Omental fat pad (tissue), 4 donors: ENCODE measurements around the gene THAP3. TPM values are rescaled to one million over a fixed set of nuclear protein-coding genes. Genes with fewer than 3 reads are reported as not detected.

Experiments
- ATAC-seq: fragments of 150-250 bp; one replicate; pipeline ENCODE4 v1.9.1; 2016; ENCODE audit warnings: mild to moderate bottlenecking, moderate library complexity; ENCODE audit not compliant: low FRiP score
- DNase-seq: peaks from one replicate; pipeline ENCODE4 v3.0.0-alpha.2; 2019; ENCODE audit warnings: low spot score
- total RNA-seq, 4 donors: library from RNA; depleted of rRNA; stranded (reverse); fragments of >200 nt; gene quantifications; one replicate each; pipeline ENCODE4 v1.1.0, GENCODE V29; 2016
- TF ChIP-seq, protein P1 (sequence below), 3 donors: fragments of 450-650 bp; IDR thresholded peaks; one replicate each; pipeline ENCODE4 v1.5.1; 2016 to 2017; ENCODE audit warnings: antibody characterized with exemption in 3 of 3, mild to moderate bottlenecking in 3 of 3, moderate library complexity in 2 of 3

THAP3 gene
- total RNA-seq, 4 donors from 2014 or later, result 11.6 to 35.0 (median 23.2) TPM

DNA sequence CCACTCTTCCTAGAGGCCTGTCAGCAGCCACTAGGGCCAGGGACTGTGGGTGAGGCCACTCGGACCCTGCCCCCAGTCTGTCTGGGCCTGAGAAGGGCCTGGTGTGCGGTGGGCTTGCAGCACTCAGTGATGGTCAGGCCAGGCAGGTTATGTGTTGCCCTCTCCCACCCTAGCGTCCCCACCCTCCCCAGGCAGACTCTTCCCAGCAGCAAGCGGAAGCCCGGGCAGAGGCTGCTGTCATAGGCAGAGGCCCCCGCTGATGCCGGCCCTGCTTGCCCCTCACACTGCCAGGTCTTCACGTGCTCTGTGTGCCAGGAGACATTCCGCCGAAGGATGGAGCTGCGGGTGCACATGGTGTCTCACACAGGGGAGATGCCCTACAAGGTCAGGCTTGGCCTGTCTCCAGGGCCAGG is 38.3 kb upstream of the THAP3 start:
- ATAC-seq (no peak), DNase-seq (no peak)
- TF ChIP-seq, protein P1, sequence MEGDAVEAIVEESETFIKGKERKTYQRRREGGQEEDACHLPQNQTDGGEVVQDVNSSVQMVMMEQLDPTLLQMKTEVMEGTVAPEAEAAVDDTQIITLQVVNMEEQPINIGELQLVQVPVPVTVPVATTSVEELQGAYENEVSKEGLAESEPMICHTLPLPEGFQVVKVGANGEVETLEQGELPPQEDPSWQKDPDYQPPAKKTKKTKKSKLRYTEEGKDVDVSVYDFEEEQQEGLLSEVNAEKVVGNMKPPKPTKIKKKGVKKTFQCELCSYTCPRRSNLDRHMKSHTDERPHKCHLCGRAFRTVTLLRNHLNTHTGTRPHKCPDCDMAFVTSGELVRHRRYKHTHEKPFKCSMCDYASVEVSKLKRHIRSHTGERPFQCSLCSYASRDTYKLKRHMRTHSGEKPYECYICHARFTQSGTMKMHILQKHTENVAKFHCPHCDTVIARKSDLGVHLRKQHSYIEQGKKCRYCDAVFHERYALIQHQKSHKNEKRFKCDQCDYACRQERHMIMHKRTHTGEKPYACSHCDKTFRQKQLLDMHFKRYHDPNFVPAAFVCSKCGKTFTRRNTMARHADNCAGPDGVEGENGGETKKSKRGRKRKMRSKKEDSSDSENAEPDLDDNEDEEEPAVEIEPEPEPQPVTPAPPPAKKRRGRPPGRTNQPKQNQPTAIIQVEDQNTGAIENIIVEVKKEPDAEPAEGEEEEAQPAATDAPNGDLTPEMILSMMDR (IDR thresholded peaks at IDR 0.05), result no peak

DNA sequence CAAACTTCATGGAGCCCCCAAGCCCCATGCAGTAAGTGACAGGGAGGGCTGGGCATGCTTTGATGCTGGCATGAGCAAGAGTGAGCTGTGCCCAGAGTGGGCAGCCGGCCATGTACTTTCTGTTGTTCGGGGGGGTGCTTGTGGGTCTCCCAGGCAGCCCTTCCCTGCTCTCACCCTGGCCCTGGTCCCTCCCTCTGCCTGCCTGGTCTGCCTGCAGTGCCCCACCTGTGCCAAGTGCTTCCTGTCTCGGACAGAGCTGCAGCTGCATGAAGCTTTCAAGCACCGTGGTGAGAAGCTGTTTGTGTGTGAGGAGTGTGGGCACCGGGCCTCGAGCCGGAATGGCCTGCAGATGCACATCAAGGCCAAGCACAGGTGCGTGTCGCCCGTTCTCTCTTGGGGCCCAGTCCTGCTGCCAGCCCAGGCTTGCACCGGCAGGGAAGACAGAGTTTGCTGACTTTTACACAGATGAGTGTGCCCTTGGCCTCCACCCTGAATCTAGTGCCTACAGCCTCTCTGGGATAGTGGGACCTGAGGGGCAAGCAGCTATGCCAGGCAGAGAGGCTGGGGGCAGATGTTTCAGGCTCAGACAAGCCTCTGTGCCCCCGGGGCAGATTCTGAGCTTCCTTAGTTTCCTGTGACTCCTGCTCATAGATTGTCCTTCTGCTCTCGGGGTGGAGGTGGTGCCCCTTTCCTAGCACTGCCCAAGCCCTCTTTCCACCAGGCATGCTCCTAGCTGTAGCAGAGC is 37.2 kb upstream of the THAP3 start:
- ATAC-seq, result no peak
- no peak for DNase-seq
- TF ChIP-seq, protein P1 (IDR thresholded peaks at IDR 0.05), result no peak

DNA sequence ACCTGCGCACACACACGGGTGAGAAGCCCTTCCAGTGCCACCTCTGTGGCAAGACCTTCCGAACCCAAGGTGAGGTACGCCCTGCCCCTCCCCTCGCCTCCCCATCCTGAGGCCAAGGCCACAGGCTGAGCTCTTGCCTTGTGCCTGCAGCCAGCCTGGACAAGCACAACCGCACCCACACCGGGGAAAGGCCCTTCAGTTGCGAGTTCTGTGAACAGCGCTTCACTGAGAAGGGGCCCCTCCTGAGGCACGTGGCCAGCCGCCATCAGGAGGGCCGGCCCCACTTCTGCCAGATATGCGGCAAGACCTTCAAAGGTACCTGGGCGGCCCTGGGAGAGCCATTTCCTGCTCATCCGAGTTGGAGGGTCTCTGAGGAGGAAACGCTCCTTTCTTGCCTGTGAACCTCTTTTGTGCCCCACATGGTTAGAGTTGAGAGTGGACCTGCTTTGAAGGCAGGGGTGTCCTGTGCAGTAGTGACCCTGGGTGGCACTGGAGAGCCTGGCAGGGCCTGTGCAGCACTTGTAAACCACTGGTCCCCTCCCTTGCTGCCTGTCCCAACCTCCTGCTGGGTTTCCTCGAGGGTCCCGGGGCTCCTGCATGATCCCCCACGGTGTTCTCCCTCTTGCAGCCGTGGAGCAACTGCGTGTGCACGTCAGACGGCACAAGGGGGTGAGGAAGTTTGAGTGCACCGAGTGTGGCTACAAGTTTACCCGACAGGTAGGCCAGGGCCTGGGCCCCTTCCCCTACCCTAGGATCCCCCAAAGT is 36.4 kb upstream of the THAP3 start:
- no peak for DNase-seq
- TF ChIP-seq, protein P1 (IDR thresholded peaks at IDR 0.05), result no peak
- no peak for ATAC-seq

DNA sequence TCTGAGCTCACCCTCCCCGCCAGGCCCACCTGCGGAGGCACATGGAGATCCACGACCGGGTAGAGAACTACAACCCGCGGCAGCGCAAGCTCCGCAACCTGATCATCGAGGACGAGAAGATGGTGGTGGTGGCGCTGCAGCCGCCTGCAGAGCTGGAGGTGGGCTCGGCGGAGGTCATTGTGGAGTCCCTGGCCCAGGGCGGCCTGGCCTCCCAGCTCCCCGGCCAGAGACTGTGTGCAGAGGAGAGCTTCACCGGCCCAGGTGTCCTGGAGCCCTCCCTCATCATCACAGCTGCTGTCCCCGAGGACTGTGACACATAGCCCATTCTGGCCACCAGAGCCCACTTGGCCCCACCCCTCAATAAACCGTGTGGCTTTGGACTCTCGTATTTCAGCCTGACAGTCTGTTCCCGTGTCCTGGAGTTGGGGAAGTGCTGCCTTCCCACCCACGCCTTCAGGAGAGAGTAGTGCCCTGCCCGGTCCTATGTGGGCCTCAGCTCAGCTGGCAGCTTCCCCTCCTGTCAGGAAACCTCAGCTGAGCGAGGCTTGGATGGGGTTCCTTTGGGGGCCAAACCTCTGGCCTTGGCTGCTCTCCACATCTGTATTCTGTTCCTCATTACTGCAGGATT is 35.7 kb upstream of the THAP3 start:
- TF ChIP-seq, protein P1 (IDR thresholded peaks at IDR 0.05), result no peak
- ATAC-seq (no peak), DNase-seq (no peak)

DNA sequence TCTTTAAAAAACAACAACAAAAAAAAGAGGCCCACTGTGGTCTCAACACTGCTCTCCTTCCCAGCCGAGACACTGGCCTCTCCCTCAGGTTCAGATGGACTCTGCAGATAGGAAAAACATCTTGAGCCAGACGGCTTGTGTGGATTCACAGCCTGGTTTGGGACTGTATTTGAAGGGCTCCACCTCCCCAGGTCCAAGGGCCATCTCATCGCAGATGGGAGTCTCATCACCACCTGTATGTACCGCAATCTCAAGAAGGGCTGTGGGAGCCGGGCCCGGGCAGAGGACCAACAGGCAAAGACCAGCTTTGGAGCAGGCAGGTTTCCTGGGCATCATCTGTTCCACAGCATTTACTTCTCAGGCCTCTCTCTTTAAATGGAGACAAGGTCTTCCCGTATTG is 34.6 kb upstream of the THAP3 start:
- ATAC-seq, result no peak
- DNase-seq, result no peak
- TF ChIP-seq, protein P1 (IDR thresholded peaks at IDR 0.05), result no peak

DNA sequence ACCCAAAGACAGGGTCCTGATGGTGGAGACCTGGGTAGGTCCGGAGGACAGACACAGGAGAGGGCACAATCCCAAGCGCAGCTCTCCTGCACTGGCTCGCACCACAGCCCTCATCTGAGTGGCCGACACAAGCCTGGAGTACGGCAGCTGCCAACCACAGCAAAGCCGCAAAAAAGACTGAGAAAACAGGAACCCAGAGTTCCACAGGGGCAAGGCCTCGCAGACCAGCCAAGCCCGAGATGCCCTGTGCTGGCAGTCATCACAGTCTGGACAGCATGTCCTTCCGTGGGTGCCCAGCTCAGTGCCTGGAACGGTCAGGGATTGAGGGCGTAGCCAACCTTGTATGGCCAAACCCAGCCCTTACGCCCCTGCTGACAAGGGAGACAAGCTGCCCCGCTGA is 33.4 kb upstream of the THAP3 start:
- ATAC-seq (peak; percentile 30), DNase-seq (no peak)
- TF ChIP-seq, protein P1 (IDR thresholded peaks at IDR 0.05), result no peak
